ENCODE data around the gene IFNAR1. TPM values are rescaled to one million over a fixed set of nuclear protein-coding genes. Genes with fewer than 3 reads are reported as not detected.
A peak's percentile ranks its signal among the peaks of the same experiment; 100 is the strongest.

The IFNAR1 gene
- total and polyA plus RNA-seq, 2 donors (not counting 1 experiment from before 2014, with no cell fraction given): 14.8 to 55.7 TPM

GRCh38 chr21:33309778-33310177, 15.0 kb upstream of the IFNAR1 start:
- Mint-ChIP-seq H3K4me3 (no peak overlapping the region), H3K4me1 (peaks cover 43% of the 10 kb centered on the region), H3K27ac (peak overlapping the region; percentile 21), H3K27me3 (no peaks in the 10 kb centered on the region), H3K9me3 (ENCODE audit: insufficient read depth) (no peaks in the 10 kb centered on the region)
- Histone ChIP-seq H3K36me3 (replicated peaks in 1 of 2; ENCODE audit: control extremely low read depth in 1 of 2, control insufficient read depth in 1 of 2, extremely low read depth in 1 of 2, insufficient read depth in 2 of 2, low read length in 1 of 2) (no peaks in the 10 kb centered on the region), H3K4me1 (ENCODE audit: control insufficient read depth in 2 of 2, insufficient read depth in 2 of 2, low read length in 2 of 2) (peaks cover 22 to 27% of the 10 kb centered on the region in 2 donors), H3K4me3 (ENCODE audit: control extremely low read depth in 1 of 5, extremely low read depth in 1 of 5, insufficient read depth in 1 of 5, low read depth in 2 of 5, low read length in 4 of 5) (no peak overlapping the region), H3K9ac (ENCODE audit: low read length) (no peak overlapping the region), H2AFZ (ENCODE audit: insufficient read depth, low read depth, low read length, poor library complexity, severe bottlenecking) (no peak overlapping the region), H3K27me3 (replicated peaks in 1 of 4; ENCODE audit: control extremely low read depth in 1 of 4, control insufficient read depth in 3 of 4, insufficient read depth in 4 of 4, low read length in 3 of 4) (no peaks in the 10 kb centered on the region), H3K27ac (ENCODE audit: low read length in 2 of 2) (no peak overlapping the region), H3K9me3 (ENCODE audit: control extremely low read depth in 1 of 3, control insufficient read depth in 2 of 3, insufficient read depth in 1 of 3, low read length in 2 of 3) (peaks cover 0 to 2% (median 0%) of the 10 kb centered on the region in 3 donors), H3K79me2 (ENCODE audit: control insufficient read depth, insufficient read depth, low read length) (no peaks in the 10 kb centered on the region), H4K20me1 (ENCODE audit: control insufficient read depth, insufficient read depth, low read length, poor library complexity, severe bottlenecking) (no peaks in the 10 kb centered on the region), H3K4me2 (replicated peaks; ENCODE audit: low read depth, low read length, poor library complexity, severe bottlenecking) (no peak overlapping the region)
- CTCF ChIA-PET: interaction anchor here (1.1 to 1.9 kb wide), 5 partner anchors 11 to 112 kb away, joined by 3 to 6 read pairs (median 4); no protein-coding TSS in a partner anchor
- no CpG with 5 or more reads among the region's 1 CpG for WGBS (ENCODE audit: insufficient coverage)
- intact Hi-C loops (cut with micrococcal nuclease): no loop called here
- ATAC-seq (ENCODE audit: low read depth): no peak
- POLR2A ChIA-PET: interaction anchor here (1.5 kb wide), 1 partner anchor 11 kb away, joined by 3 read pairs; no protein-coding TSS in a partner anchor
- TF ChIP-seq EZH2 (IDR thresholded peaks at IDR 0.05; ENCODE audit: borderline replicate concordance, insufficient read depth, low read depth, low read length, poor library complexity, severe bottlenecking): no peak
- no peak for TF ChIP-seq CTCF (IDR thresholded peaks at IDR 0.05)
- no peak for DNase-seq

- WGBS (ENCODE audit: insufficient coverage): no CpG with 5 or more reads among the region's 3 CpGs
- TF ChIP-seq CTCF (IDR thresholded peaks at IDR 0.05) (no peak), EZH2 (IDR thresholded peaks at IDR 0.05; ENCODE audit: borderline replicate concordance, insufficient read depth, low read depth, low read length, poor library complexity, severe bottlenecking) (no peak)
- ATAC-seq (ENCODE audit: low read depth) (no peak), DNase-seq (no peak)
- Histone ChIP-seq H3K9ac (ENCODE audit: low read length) (no peak overlapping the region), H3K27ac (ENCODE audit: low read length in 2 of 2) (no peak overlapping the region), H3K36me3 (replicated peaks in 1 of 2; ENCODE audit: control extremely low read depth in 1 of 2, control insufficient read depth in 1 of 2, extremely low read depth in 1 of 2, insufficient read depth in 2 of 2, low read length in 1 of 2) (no peaks in the 10 kb centered on the region), H3K4me2 (replicated peaks; ENCODE audit: low read depth, low read length, poor library complexity, severe bottlenecking) (no peak overlapping the region), H2AFZ (ENCODE audit: insufficient read depth, low read depth, low read length, poor library complexity, severe bottlenecking) (peak overlapping the region; percentile 13), H3K4me3 (ENCODE audit: control extremely low read depth in 1 of 5, extremely low read depth in 1 of 5, insufficient read depth in 1 of 5, low read depth in 2 of 5, low read length in 4 of 5) (no peak overlapping the region), H3K9me3 (ENCODE audit: control extremely low read depth in 1 of 3, control insufficient read depth in 2 of 3, insufficient read depth in 1 of 3, low read length in 2 of 3) (peaks cover 0 to 2% (median 0%) of the 10 kb centered on the region in 3 donors), H3K79me2 (ENCODE audit: control insufficient read depth, insufficient read depth, low read length) (no peaks in the 10 kb centered on the region), H3K27me3 (replicated peaks in 1 of 4; ENCODE audit: control extremely low read depth in 1 of 4, control insufficient read depth in 3 of 4, insufficient read depth in 4 of 4, low read length in 3 of 4) (no peaks in the 10 kb centered on the region), H3K4me1 (ENCODE audit: control insufficient read depth in 2 of 2, insufficient read depth in 2 of 2, low read length in 2 of 2) (peaks cover 17 to 24% of the 10 kb centered on the region in 2 donors), H4K20me1 (ENCODE audit: control insufficient read depth, insufficient read depth, low read length, poor library complexity, severe bottlenecking) (no peaks in the 10 kb centered on the region)
- intact Hi-C loops (cut with micrococcal nuclease): no loop called here
- ChIA-PET CTCF (no interaction called here), POLR2A (interaction anchor here (2.0 kb wide), 1 partner anchor 12 kb away, joined by 4 read pairs; no protein-coding TSS in a partner anchor)
- Mint-ChIP-seq H3K9me3 (ENCODE audit: insufficient read depth) (no peaks in the 10 kb centered on the region), H3K27me3 (no peaks in the 10 kb centered on the region), H3K4me3 (no peak overlapping the region), H3K4me1 (peaks cover 35% of the 10 kb centered on the region), H3K27ac (no peak overlapping the region)
Measured at GRCh38 chr21:33312121-33312520, 12.6 kb upstream of the IFNAR1 start.
